ENCODE measurements around the gene HLA-DRB5.
"Not testable (repeated sequence)": the region's sequence is repeated elsewhere in the genome, so short reads cannot be mapped to it uniquely, and the experiment has no call there.

HLA-DRB5 gene

DNA sequence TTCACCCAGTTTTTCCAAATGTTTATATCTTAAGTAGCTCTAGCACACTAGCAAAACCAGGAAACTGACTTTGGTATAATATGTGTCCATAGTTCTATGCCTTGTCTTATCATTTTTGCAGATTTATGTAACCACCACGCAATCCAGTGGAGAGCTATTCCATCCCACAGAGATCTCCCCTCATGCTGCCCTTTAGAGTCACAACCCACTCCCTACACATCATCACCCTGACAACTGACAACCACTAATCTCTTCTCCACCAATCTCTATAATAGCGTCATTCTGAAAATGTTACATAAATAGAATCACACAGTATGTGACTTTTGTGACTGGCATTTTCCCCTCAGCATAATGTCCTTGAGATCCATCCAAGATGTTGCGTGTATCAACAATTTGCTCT lies 29.1 kb downstream of the HLA-DRB5 start:
- no peak for DNase-seq

DNA sequence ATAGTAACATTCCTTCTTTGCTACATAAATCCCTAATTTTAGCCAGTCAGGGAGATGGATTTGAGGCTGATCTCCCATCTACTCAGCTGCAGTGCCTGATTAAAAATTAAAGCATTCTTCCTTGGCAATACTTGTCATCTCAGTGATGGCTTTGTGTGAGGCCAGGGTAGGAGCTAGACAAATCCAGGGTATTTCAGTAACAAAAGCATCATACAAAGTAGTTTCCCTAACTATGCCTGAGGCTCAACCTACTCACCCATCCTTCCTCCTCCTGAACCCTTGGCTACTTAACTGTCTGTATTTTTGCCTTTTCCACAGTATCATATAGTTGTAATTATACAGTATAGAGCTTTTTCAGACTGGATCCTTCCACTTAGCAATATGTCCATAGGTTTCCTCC lies 37.7 kb downstream of the HLA-DRB5 start:
- no peak for DNase-seq

GRCh38 chr6:32491700-32492099 lies 38.4 kb downstream of the HLA-DRB5 start:
- DNase-seq: no peak

GRCh38 chr6:32488083-32488482 lies 42.0 kb downstream of the HLA-DRB5 start:
- no peak for DNase-seq

DNA sequence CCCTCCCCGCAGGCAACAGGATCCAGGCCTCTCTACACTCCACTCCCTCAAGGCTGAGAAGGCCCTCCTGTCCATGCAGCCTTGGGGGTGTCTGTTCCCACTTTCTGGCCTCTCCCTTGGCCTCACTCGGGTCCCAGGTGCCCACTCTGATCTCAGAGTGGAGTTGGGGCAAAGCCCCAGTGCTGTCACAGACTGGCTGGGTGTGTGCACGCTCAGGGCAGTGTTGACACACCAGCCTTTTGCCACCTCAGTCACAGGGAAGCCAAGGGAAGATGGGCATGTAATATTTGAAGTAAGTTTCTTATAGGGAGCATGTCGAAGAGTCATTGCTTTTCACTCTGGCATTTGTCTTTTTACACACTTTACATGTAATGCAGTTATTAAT lies 45.5 kb downstream of the HLA-DRB5 start:
- DNase-seq: no peak

GRCh38 chr6:32483968-32484613 lies 46.0 kb downstream of the HLA-DRB5 start:
- no peak for DNase-seq

DNA sequence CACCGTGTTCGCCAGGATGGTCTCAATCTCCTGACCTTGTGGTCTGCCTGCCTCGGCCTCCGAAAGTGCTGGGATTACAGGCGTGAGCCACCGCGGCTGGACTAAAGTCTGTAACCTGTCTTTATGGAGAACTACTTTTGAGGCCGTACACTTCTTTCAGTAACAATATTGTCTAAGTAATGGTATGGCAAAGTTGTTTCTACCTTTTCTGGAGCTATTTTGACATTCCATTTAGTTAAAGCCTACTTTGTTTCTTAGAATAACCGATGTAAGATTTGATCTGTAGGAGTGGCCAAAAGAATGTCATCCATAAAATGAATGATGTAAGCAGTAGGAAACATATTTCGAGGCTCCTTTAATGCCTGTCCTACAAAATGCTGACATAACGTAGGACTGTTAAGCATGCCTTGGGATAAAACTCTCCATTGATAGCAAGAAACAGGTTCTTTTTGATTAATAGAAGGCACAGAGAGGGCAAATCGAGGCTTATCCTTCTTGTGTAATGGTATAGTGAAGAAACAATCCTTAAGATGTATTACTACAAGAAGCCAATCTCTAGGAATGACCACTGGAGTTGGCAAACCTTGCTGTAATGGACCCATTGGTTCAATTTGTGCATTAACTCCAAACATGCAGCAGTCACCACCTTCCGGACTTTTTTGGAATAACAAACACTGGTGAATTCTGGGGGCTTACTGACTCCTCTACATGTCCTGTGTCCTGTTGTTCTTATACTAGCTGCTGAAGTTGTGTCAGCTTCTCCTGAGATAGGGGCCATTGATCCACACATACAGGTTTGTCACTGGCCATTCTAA lies 54.5 kb downstream of the HLA-DRB5 start:
- no peak for DNase-seq

- DNase-seq: not testable (repeated sequence)
These were observed 56.4 kb downstream of the HLA-DRB5 start for GRCh38 chr6:32473376-32474348.

DNA sequence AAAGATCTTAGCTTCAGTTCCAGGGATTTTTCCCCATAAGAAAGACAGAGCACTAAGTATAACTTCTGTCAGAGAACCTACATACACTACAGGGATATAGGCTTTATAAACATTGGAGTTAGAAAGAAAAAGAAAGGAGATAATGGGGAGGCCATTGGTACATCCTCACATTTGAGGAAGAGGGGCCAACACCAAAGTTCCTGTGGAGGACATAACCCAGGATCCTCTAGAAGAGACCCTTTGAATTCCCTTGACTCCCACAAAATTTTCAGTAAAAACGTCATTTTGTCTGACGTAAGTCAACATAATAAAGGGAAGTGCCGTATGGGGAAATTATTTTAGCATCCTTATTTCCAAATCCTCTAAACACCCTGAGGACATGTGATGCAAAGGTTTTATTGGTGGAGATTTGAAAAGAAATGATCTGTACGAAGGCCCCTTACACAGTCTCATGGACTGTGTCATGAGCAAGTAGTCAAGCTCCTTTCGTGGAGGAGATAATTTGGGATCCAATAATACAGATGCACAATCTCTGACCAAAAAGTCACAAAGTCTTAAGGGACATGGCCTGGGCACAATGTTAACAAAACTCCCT lies 57.2 kb downstream of the HLA-DRB5 start:
- no peak for DNase-seq

DNA sequence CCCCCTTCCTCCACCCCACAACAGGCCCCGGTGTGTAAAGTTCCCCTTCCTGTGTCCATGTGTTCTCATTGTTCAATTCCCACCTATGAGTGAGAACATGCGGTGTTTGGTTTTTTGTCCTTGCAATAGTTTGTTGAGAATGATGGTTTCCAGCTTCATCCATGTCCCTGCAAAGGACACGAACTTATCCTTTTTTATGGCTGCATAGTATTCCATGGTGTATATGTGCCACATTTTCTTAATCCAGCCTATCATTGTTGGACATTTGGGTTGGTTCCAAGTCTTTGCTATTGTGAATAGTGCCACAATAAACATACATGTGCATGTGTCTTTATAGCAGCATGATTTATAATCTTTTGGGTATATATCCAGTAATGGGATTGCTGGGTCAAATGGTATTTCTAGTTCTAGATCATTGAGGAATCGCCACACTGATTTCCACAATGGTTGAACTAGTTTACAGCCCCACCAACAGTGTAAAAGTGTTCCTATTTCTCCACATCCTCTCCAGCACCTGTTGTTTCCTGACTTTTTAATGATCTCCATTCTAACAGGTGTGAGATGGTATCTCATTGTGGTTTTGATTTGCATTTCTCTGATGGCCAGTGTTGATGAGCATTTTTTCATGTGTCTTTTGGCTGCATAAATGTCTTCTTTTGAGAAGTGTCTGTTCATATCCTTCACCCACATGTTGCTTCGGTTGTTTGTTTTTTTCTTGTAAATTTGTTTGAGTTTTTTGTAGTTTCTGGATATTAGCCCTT lies 62.2 kb downstream of the HLA-DRB5 start:
- DNase-seq: not testable (repeated sequence)
